Measurements from ENCODE around the gene TRAK2.

Gene TRAK2

DNA sequence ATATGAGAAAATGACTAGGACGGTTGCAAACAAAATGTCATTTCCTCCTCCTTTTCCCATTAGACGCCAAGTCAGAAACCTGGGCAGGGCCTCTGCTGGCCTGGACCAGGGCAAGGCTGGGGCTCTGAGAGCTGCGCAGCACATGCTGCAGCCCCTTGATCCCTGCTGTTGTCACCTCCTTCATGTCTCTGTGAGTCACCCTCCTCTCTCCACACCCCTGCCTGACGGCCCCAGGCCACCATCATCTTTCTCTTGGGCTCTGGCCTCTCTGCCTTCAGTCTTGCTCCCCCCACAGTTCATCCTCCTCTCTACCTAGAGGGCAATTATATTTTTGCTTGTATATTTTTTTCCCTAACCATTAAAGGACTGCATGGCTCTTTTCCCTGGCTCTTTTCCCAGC, 104.1 kb downstream of the TRAK2 start:
- TF ChIP-seq, protein P1, sequence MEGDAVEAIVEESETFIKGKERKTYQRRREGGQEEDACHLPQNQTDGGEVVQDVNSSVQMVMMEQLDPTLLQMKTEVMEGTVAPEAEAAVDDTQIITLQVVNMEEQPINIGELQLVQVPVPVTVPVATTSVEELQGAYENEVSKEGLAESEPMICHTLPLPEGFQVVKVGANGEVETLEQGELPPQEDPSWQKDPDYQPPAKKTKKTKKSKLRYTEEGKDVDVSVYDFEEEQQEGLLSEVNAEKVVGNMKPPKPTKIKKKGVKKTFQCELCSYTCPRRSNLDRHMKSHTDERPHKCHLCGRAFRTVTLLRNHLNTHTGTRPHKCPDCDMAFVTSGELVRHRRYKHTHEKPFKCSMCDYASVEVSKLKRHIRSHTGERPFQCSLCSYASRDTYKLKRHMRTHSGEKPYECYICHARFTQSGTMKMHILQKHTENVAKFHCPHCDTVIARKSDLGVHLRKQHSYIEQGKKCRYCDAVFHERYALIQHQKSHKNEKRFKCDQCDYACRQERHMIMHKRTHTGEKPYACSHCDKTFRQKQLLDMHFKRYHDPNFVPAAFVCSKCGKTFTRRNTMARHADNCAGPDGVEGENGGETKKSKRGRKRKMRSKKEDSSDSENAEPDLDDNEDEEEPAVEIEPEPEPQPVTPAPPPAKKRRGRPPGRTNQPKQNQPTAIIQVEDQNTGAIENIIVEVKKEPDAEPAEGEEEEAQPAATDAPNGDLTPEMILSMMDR (IDR thresholded peaks at IDR 0.05), result no peak
- no peak overlapping the region for H3K27ac ChIP-seq
- no peak for DNase-seq (ENCODE audit: low spot score)
- no peak overlapping the region for H3K4me3 ChIP-seq

DNA sequence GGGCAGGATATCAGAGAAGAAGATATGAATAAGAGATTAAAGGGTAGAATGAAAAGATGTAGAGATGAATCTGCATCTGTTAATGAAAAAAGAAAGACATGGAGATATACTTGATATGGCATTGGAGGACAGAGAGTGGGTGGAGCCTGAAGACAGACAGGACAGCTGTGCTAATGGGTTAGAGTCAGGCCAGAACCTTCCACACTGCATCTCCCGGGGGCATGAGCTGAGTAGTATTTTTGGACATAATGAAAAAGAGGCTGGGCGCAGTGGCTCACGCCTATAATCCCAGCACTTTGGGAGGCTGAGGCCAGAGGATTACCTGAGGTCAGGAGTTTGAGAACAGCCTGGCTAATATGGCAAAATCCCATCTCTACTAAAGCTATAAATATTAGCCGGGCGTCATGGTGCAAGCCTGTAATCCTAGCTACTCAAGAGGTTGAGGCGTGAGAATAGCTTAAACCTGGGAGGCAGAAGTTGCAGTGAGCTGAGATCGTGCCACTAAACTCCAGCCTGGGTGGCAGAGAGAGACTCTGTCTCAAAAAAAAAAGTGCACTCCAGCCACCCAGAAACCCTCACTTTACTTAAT, 105.5 kb downstream of the TRAK2 start:
- Histone ChIP-seq H3K4me3 (no peak overlapping the region), H3K27ac (no peak overlapping the region)
- TF ChIP-seq, protein P1 (IDR thresholded peaks at IDR 0.05), result no peak
- no peak for DNase-seq (ENCODE audit: low spot score)

DNA sequence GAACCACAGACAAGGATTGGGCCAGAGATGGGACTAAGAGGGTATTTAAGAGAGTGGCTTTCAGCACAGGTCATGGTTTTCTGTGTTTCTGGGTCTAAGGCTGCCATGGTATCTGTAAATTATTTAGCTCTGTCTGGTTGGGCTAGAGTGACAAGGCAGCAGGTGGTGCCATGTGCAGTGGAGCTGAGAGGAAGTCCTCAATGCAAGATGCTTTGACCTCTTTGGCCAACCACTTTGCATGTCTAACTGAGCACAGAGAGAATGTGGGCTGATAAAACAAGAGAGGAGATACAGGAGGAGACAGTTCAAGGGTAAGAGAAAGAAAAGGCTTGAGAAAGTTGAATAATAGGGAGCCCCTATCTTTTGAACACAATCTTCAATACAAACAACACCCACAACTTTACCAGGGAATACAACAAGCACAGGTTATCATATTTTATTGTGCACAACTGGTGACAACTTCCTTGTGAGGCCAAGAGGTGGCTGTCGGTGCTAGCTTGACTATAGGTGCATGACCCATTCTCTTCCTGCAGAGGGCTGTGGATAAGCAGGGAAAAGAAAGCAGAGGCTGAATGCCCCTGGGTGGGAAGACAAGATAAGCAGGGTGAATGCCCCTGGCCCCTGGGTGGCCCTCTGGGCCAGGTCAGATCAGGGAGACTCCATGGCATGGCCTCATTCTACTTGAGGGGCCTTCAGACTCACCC, 106.4 kb downstream of the TRAK2 start:
- Histone ChIP-seq H3K4me3 (no peak overlapping the region), H3K27ac (no peak overlapping the region)
- no peak for DNase-seq (ENCODE audit: low spot score)
- TF ChIP-seq, protein P1 (IDR thresholded peaks at IDR 0.05), result no peak

DNA sequence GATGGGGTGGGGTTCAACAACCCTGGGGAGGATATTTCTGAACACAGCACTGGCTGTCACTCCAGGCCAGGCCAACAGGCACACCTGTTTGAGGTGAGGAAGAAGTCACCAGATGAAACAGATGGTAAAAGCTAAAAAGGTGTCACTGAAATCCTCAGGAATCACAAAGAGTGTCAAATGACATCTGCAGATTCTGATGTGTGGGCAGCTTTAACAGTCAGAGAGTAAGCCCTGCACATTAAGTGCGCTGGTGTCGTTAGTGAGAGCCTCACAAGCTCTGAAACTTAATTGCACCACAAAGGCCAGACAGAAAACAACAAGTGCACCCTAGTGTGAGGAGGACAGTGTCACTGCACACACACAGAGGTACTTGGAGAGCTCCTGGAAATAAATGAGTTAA, 107.7 kb downstream of the TRAK2 start:
- TF ChIP-seq, protein P1 (IDR thresholded peaks at IDR 0.05), result no peak
- DNase-seq (ENCODE audit: low spot score), result no peak
- Histone ChIP-seq H3K4me3 (no peak overlapping the region), H3K27ac (no peak overlapping the region)

DNA sequence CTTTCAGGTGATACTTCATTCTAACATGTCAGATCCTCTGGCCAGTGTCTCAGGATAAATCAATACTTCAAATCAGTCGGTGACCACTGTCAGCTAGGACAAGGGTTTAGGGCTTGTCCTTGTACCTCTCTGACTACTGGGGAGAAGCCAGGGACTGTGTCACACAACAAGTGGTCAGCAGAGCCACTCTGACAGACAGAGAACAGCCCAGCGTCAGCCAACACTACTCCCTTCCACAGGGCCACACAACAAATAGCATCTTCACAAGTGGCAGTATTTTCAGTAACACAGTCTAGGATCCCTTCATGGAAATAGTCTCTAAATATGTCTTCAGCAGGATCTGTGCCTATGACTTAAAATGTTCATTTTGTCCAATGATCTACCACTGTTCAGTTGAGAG, 108.3 kb downstream of the TRAK2 start:
- no peak overlapping the region for H3K27ac ChIP-seq
- DNase-seq (ENCODE audit: low spot score), result no peak
- TF ChIP-seq, protein P1 (IDR thresholded peaks at IDR 0.05), result no peak
- H3K4me3 ChIP-seq, result no peak overlapping the region

DNA sequence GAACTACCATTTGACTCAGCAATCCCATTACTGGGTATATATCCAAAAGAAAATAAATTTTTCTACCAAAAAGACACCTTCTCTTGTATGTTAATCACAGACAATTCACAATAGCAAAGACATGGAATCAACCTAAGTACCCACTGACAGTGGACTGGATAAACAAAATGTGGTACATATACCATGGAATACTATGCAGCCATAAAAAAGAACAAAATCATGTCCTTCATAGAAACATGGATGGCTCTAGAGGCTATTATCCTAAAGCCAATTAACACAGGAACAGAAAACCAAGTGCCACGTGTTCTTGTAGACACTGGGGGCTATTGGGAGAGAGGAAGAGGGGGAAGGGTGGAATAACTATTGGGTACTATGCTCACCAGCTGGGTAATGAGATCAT, 121.8 kb downstream of the TRAK2 start:
- Histone ChIP-seq H3K27ac (no peak overlapping the region), H3K4me3 (no peak overlapping the region)
- DNase-seq (ENCODE audit: low spot score), result no peak
- TF ChIP-seq, protein P1 (IDR thresholded peaks at IDR 0.05), result no peak

DNA sequence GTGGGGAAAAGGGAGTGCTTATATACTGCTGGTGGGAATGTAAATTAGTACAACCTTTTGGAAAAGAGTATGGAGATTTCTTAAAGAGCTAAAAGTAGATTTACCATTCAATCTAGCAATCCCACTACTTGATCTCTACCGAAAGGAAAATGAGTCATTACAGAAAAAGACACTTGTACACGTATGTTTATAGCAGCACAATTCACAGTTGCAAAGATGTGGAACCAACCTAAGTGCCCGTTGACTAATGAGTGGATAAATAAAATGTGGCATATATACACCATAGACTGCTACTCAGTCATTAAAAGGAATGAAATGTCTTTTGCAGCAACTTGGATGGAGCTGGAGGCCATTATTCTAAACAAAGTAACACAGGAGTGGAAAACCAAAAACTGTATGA, 123.6 kb downstream of the TRAK2 start:
- H3K4me3 ChIP-seq, result no peak overlapping the region
- TF ChIP-seq, protein P1 (IDR thresholded peaks at IDR 0.05), result no peak
- no peak for DNase-seq (ENCODE audit: low spot score)
- H3K27ac ChIP-seq, result no peak overlapping the region

Data from coronary artery (tissue), 2 donors.